WTC11 (cell line): ENCODE results near the gene GAGE13. TPM values are rescaled to one million over a fixed set of nuclear protein-coding genes. Genes with fewer than 3 reads are reported as not detected.
"Not testable (repeated sequence)": the region's sequence is repeated elsewhere in the genome, so short reads cannot be mapped to it uniquely, and the experiment has no call there.

Experiments used
- ATAC-seq: fragments of 200-7000 bp; cut with Tn5 transposase; 2 replicates; pipeline ENCODE4 v1.10.0; 2021; ENCODE audit warnings: mild to moderate bottlenecking, moderate library complexity
- Bru-seq: library from RNA; stranded (reverse); fragments of 400-500 nt; gene quantifications from one replicate; lab custom pipeline; 2021; lab: Mats Ljungman, UMichigan
- CTCF ChIA-PET: fragments of 300-600 bp; sonication (Branson Sonifier 250); formaldehyde crosslinking; loops from one replicate; lab custom pipeline; 2021; ENCODE audit warnings: antibody characterized with exemption; lab: Charles Lee
- POLR2A ChIA-PET: fragments of 350-600 bp; sonication (Branson Sonifier 250); formaldehyde crosslinking; loops from one replicate; lab custom pipeline; 2021; ENCODE audit warnings: antibody characterized with exemption; lab: Charles Lee
- DNase-seq: peaks from one replicate; pipeline ENCODE4 v3.0.0; 2021; ENCODE audit warnings: low spot score
- H3K27ac Mint-ChIP-seq: 2 replicates; pipeline ENCODE4 v1.8.0; 2021; ENCODE audit warnings: mixed read lengths
- H3K27me3 Mint-ChIP-seq: 2 replicates; pipeline ENCODE4 v1.8.0; 2021; ENCODE audit warnings: low read depth, mild to moderate bottlenecking, moderate library complexity, mixed read lengths
- H3K36me3 Mint-ChIP-seq: 2 replicates; pipeline ENCODE4 v1.8.0; 2021; ENCODE audit warnings: mixed read lengths
- H3K4me1 Mint-ChIP-seq: 2 replicates; pipeline ENCODE4 v1.8.0; 2022; ENCODE audit warnings: mixed read lengths
- H3K4me3 Mint-ChIP-seq: 2 replicates; pipeline ENCODE4 v1.8.0; 2021; ENCODE audit warnings: mild to moderate bottlenecking, moderate library complexity, mixed read lengths
- H3K9me3 Mint-ChIP-seq: 2 replicates; pipeline ENCODE4 v1.8.0; 2021; ENCODE audit warnings: mixed read lengths
- CBFB ChIP-seq: sonication (generic); formaldehyde crosslinking; IDR thresholded peaks from 2 replicates; pipeline ENCODE4 v1.8.1; 2022; ENCODE audit warnings: mild to moderate bottlenecking, low read depth, missing genetic modification reagents
- E2F5 ChIP-seq: sonication (generic); formaldehyde crosslinking; IDR thresholded peaks from 2 replicates; pipeline ENCODE4 v1.8.1; 2022; ENCODE audit warnings: mild to moderate bottlenecking, moderate library complexity, missing genetic modification reagents
- GABPB1 ChIP-seq: sonication (generic); formaldehyde crosslinking; IDR thresholded peaks from 2 replicates; pipeline ENCODE4 v1.8.1; 2023; ENCODE audit warnings: mild to moderate bottlenecking, missing genetic modification reagents
- IRF2 ChIP-seq: sonication (generic); formaldehyde crosslinking; IDR thresholded peaks from 2 replicates; pipeline ENCODE4 v1.8.0; 2022; ENCODE audit warnings: low read depth, missing genetic modification reagents, borderline replicate concordance
- MXD4 ChIP-seq: fragments of 250-450 bp; sonication (Bioruptor Pico); IDR thresholded peaks from 2 replicates; pipeline ENCODE4 v1.8.0; 2021; ENCODE audit warnings: mild to moderate bottlenecking, moderate library complexity, borderline replicate concordance
- MYBL2 ChIP-seq: sonication (generic); formaldehyde crosslinking; IDR thresholded peaks from 2 replicates; pipeline ENCODE4 v1.8.1; 2023; ENCODE audit warnings: mild to moderate bottlenecking, moderate library complexity, missing genetic modification reagents
- NR2C2 ChIP-seq: sonication (generic); formaldehyde crosslinking; IDR thresholded peaks from 2 replicates; pipeline ENCODE4 v1.8.0; 2022; ENCODE audit warnings: mild to moderate bottlenecking, missing genetic modification reagents
- SMAD4 ChIP-seq: sonication (generic); formaldehyde crosslinking; IDR thresholded peaks from 2 replicates; pipeline ENCODE4 v1.8.0; 2022; ENCODE audit warnings: mild to moderate bottlenecking, missing genetic modification reagents
- TP53 ChIP-seq: sonication (generic); formaldehyde crosslinking; IDR thresholded peaks from 2 replicates; pipeline ENCODE4 v1.8.1; 2023; ENCODE audit warnings: mild to moderate bottlenecking, missing genetic modification reagents
- ZBTB43 ChIP-seq: sonication (generic); formaldehyde crosslinking; IDR thresholded peaks from 2 replicates; pipeline ENCODE4 v1.8.1; 2023; ENCODE audit warnings: mild to moderate bottlenecking, missing genetic modification reagents
- ZNF232 ChIP-seq: sonication (generic); formaldehyde crosslinking; IDR thresholded peaks from 2 replicates; pipeline ENCODE4 v1.8.0; 2022; ENCODE audit warnings: mild to moderate bottlenecking, missing genetic modification reagents
- ZNF317 ChIP-seq: sonication (generic); formaldehyde crosslinking; IDR thresholded peaks from 2 replicates; pipeline ENCODE4 v1.8.1; 2023; ENCODE audit warnings: low read depth, mild to moderate bottlenecking, moderate library complexity, missing genetic modification reagents, borderline replicate concordance
- ZNF423 ChIP-seq: fragments of 250-450 bp; sonication (Bioruptor Pico); IDR thresholded peaks from 2 replicates; pipeline ENCODE4 v2.1.2; 2022; ENCODE audit warnings: mild to moderate bottlenecking, moderate library complexity
- long read RNA-seq, 3 experiments: library from RNA in 1 of 3; library from capped mRNA in 1 of 3; library from polyadenylated mRNA in 1 of 3; unstranded in 2 of 3; stranded (forward) in 1 of 3; transcript quantifications; one replicate each; pipeline ENCODE4 v2.0.0, GENCODE V29; 2021
- total RNA-seq: library from RNA; stranded (reverse); gene quantifications from 3 replicates; pipeline ENCODE4 v1.2.3, GENCODE V29; 2021
- TF ChIP-seq, protein P1 (sequence below): sonication (generic); formaldehyde crosslinking; IDR thresholded peaks from 2 replicates; pipeline ENCODE4 v1.8.1; 2023; ENCODE audit warnings: mild to moderate bottlenecking, missing genetic modification reagents, borderline replicate concordance
- TF ChIP-seq, protein P2 (sequence below): sonication (generic); formaldehyde crosslinking; conservative IDR thresholded peaks from 2 replicates; pipeline ENCODE4 v1.8.1; 2023; ENCODE audit warnings: mild to moderate bottlenecking, low read depth, missing genetic modification reagents, moderate library complexity
- TF ChIP-seq, protein P3 (sequence below): sonication (generic); formaldehyde crosslinking; IDR thresholded peaks from 2 replicates; pipeline ENCODE4 v1.8.0; 2022; ENCODE audit warnings: mild to moderate bottlenecking, missing genetic modification reagents
- TF ChIP-seq, protein P4 (sequence below): sonication (generic); formaldehyde crosslinking; IDR thresholded peaks from 2 replicates; pipeline ENCODE4 v1.8.1; 2022; ENCODE audit warnings: low read depth, mild to moderate bottlenecking, moderate library complexity, missing genetic modification reagents, borderline replicate concordance
- TF ChIP-seq, protein P5 (sequence below): fragments of 200-600 bp; IDR thresholded peaks from 2 replicates; pipeline ENCODE4 v1.8.0; 2022; ENCODE audit warnings: antibody characterized with exemption
- TF ChIP-seq, protein P6 (sequence below): sonication (generic); formaldehyde crosslinking; IDR thresholded peaks from 2 replicates; pipeline ENCODE4 v1.8.0; 2022; ENCODE audit warnings: mild to moderate bottlenecking, missing genetic modification reagents

GAGE13 gene, protein sequence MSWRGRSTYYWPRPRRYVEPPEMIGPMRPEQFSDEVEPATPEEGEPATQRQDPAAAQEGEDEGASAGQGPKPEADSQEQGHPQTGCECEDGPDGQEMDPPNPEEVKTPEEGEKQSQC
- total RNA-seq (0.39 TPM in 1 of 3 replicates, not detected in the others), Bru-seq, nascent RNA (not detected)
- long read RNA-seq, experiment 1 = 0 reads
- long read RNA-seq, experiment 2 = 0 reads
- long read RNA-seq, experiment 3 = 0 reads

DNA sequence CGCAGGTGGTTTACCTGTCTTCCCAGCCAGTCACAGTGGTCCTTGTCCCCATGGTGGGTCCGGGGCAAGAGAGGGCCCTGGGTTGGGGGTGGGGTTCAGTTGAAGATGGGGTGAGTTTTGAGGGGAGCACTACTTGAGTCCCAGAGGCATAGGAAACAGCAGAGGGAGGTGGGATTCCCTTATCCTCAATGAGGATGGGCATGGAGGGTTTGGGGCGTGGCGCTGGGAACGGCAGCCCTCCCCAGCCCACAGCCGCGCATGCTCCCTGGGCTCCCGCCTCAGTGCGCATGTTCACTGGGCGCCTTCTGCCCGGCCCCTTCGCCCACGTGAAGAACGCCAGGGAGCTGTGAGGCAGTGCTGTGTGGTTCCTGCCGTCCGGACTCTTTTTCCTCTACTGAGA lies at the start of gene GAGE13:
Gene GAGE13, plus strand, starts transcription at position 301 of the 400 bp plus-strand sequence. CDS start 1,156 bp downstream, outside the sequence.
- CTCF ChIA-PET = not testable (repeated sequence)

GRCh38 chrX:49282647-49283011 lies 48.8 kb upstream of the GAGE13 start:
- no peaks in the 10 kb centered on the region for H3K36me3 Mint-ChIP-seq
- H3K9me3 Mint-ChIP-seq = no peaks in the 10 kb centered on the region
- DNase-seq (peak; percentile 17), ATAC-seq (peak; percentile 86)
- TF ChIP-seq IRF2 (no peak), MYBL2 (CRISPR knock-in tag) (no peak), MXD4 (CRISPR knock-in tag) (no peak), GABPB1 (CRISPR knock-in tag) (no peak), NR2C2 (CRISPR knock-in tag) (no peak), ZNF232 (CRISPR knock-in tag) (no peak), SMAD4 (no peak), ZNF317 (CRISPR knock-in tag) (no peak), ZBTB43 (no peak), CBFB (CRISPR knock-in tag) (no peak), E2F5 (CRISPR knock-in tag) (no peak), ZNF423 (CRISPR knock-in tag) (no peak), TP53 (no peak)
- TF ChIP-seq, protein P1, sequence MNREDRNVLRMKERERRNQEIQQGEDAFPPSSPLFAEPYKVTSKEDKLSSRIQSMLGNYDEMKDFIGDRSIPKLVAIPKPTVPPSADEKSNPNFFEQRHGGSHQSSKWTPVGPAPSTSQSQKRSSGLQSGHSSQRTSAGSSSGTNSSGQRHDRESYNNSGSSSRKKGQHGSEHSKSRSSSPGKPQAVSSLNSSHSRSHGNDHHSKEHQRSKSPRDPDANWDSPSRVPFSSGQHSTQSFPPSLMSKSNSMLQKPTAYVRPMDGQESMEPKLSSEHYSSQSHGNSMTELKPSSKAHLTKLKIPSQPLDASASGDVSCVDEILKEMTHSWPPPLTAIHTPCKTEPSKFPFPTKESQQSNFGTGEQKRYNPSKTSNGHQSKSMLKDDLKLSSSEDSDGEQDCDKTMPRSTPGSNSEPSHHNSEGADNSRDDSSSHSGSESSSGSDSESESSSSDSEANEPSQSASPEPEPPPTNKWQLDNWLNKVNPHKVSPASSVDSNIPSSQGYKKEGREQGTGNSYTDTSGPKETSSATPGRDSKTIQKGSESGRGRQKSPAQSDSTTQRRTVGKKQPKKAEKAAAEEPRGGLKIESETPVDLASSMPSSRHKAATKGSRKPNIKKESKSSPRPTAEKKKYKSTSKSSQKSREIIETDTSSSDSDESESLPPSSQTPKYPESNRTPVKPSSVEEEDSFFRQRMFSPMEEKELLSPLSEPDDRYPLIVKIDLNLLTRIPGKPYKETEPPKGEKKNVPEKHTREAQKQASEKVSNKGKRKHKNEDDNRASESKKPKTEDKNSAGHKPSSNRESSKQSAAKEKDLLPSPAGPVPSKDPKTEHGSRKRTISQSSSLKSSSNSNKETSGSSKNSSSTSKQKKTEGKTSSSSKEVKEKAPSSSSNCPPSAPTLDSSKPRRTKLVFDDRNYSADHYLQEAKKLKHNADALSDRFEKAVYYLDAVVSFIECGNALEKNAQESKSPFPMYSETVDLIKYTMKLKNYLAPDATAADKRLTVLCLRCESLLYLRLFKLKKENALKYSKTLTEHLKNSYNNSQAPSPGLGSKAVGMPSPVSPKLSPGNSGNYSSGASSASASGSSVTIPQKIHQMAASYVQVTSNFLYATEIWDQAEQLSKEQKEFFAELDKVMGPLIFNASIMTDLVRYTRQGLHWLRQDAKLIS (CRISPR knock-in tag) = no peak
- TF ChIP-seq, protein P2, sequence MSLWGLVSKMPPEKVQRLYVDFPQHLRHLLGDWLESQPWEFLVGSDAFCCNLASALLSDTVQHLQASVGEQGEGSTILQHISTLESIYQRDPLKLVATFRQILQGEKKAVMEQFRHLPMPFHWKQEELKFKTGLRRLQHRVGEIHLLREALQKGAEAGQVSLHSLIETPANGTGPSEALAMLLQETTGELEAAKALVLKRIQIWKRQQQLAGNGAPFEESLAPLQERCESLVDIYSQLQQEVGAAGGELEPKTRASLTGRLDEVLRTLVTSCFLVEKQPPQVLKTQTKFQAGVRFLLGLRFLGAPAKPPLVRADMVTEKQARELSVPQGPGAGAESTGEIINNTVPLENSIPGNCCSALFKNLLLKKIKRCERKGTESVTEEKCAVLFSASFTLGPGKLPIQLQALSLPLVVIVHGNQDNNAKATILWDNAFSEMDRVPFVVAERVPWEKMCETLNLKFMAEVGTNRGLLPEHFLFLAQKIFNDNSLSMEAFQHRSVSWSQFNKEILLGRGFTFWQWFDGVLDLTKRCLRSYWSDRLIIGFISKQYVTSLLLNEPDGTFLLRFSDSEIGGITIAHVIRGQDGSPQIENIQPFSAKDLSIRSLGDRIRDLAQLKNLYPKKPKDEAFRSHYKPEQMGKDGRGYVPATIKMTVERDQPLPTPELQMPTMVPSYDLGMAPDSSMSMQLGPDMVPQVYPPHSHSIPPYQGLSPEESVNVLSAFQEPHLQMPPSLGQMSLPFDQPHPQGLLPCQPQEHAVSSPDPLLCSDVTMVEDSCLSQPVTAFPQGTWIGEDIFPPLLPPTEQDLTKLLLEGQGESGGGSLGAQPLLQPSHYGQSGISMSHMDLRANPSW = no peak
- TF ChIP-seq, protein P3, sequence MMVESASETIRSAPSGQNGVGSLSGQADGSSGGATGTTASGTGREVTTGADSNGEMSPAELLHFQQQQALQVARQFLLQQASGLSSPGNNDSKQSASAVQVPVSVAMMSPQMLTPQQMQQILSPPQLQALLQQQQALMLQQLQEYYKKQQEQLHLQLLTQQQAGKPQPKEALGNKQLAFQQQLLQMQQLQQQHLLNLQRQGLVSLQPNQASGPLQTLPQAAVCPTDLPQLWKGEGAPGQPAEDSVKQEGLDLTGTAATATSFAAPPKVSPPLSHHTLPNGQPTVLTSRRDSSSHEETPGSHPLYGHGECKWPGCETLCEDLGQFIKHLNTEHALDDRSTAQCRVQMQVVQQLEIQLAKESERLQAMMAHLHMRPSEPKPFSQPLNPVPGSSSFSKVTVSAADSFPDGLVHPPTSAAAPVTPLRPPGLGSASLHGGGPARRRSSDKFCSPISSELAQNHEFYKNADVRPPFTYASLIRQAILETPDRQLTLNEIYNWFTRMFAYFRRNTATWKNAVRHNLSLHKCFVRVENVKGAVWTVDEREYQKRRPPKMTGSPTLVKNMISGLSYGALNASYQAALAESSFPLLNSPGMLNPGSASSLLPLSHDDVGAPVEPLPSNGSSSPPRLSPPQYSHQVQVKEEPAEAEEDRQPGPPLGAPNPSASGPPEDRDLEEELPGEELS (CRISPR knock-in tag) = no peak
- TF ChIP-seq, protein P4, sequence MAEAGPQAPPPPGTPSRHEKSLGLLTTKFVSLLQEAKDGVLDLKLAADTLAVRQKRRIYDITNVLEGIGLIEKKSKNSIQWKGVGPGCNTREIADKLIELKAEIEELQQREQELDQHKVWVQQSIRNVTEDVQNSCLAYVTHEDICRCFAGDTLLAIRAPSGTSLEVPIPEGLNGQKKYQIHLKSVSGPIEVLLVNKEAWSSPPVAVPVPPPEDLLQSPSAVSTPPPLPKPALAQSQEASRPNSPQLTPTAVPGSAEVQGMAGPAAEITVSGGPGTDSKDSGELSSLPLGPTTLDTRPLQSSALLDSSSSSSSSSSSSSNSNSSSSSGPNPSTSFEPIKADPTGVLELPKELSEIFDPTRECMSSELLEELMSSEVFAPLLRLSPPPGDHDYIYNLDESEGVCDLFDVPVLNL (CRISPR knock-in tag) = no peak
- TF ChIP-seq, protein P5, sequence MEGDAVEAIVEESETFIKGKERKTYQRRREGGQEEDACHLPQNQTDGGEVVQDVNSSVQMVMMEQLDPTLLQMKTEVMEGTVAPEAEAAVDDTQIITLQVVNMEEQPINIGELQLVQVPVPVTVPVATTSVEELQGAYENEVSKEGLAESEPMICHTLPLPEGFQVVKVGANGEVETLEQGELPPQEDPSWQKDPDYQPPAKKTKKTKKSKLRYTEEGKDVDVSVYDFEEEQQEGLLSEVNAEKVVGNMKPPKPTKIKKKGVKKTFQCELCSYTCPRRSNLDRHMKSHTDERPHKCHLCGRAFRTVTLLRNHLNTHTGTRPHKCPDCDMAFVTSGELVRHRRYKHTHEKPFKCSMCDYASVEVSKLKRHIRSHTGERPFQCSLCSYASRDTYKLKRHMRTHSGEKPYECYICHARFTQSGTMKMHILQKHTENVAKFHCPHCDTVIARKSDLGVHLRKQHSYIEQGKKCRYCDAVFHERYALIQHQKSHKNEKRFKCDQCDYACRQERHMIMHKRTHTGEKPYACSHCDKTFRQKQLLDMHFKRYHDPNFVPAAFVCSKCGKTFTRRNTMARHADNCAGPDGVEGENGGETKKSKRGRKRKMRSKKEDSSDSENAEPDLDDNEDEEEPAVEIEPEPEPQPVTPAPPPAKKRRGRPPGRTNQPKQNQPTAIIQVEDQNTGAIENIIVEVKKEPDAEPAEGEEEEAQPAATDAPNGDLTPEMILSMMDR = no peak
- TF ChIP-seq, protein P6, sequence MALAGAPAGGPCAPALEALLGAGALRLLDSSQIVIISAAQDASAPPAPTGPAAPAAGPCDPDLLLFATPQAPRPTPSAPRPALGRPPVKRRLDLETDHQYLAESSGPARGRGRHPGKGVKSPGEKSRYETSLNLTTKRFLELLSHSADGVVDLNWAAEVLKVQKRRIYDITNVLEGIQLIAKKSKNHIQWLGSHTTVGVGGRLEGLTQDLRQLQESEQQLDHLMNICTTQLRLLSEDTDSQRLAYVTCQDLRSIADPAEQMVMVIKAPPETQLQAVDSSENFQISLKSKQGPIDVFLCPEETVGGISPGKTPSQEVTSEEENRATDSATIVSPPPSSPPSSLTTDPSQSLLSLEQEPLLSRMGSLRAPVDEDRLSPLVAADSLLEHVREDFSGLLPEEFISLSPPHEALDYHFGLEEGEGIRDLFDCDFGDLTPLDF (CRISPR knock-in tag) = no peak
- ChIA-PET POLR2A (no interaction called here), CTCF (no interaction called here)
- H3K27me3 Mint-ChIP-seq = no peaks in the 10 kb centered on the region
- H3K4me1 Mint-ChIP-seq = peaks cover 10% of the 10 kb centered on the region
- H3K4me3 Mint-ChIP-seq = no peak overlapping the region
- no peak overlapping the region; the same call in 1 of the 2 replicates for H3K27ac Mint-ChIP-seq

More for the DNA sequence above, at the start of gene GAGE13:
- H3K4me3 Mint-ChIP-seq, H3K27ac Mint-ChIP-seq, POLR2A ChIA-PET, H3K27me3 Mint-ChIP-seq, H3K36me3 Mint-ChIP-seq, H3K9me3 Mint-ChIP-seq, DNase-seq, H3K4me1 Mint-ChIP-seq, ATAC-seq: not testable (repeated sequence)
